Left ventricle myocardium inferior (tissue), 1 donor: ENCODE measurements around the gene TNFRSF1A. TPM values are rescaled to one million over a fixed set of nuclear protein-coding genes. Genes with fewer than 3 reads are reported as not detected.

ENCODE experiments used
- DNase-seq: peaks from one replicate; pipeline ENCODE4 v3.0.0-alpha.2; 2020
- H3K27ac ChIP-seq: fragments of 200-600 bp; replicated peaks from 2 replicates; pipeline ENCODE4 v1.8.0; 2021
- H3K27me3 ChIP-seq: fragments of 200-600 bp; 2 replicates; pipeline ENCODE4 v1.8.0; 2021; ENCODE audit warnings: low read depth
- H3K36me3 ChIP-seq: fragments of 200-600 bp; 2 replicates; pipeline ENCODE4 v1.8.0; 2021
- H3K4me1 ChIP-seq: fragments of 200-600 bp; 2 replicates; pipeline ENCODE4 v1.8.0; 2021
- H3K4me3 ChIP-seq: fragments of 200-600 bp; 2 replicates; pipeline ENCODE4 v1.8.0; 2021; ENCODE audit warnings: mild to moderate bottlenecking, moderate library complexity
- H3K9me3 ChIP-seq: fragments of 200-600 bp; replicated peaks from 2 replicates; pipeline ENCODE4 v1.8.0; 2021
- intact Hi-C: fragments of 100-400 bp; cut with micrococcal nuclease; formaldehyde crosslinking; loops from one replicate; pipeline ENCODE4 v1.11.0; 2022
- total RNA-seq: library from RNA; stranded (reverse); fragmentation: NEBNext Ultra II Directional; extraction: Animal tissue kit (Norgen Biotek cat#: 25700); gene quantifications from one replicate; pipeline ENCODE4 v1.2.1, GENCODE V29; 2021
- TF ChIP-seq, protein P1 (sequence below): fragments of 200-600 bp; IDR thresholded peaks from 2 replicates; pipeline ENCODE4 v1.8.0; 2021; ENCODE audit warnings: antibody characterized with exemption, mild to moderate bottlenecking, borderline replicate concordance
- donor health status: DM: no; HTN: yes; CAD: no; lungs with severe emphysema.

Gene TNFRSF1A
- total RNA-seq, 1 donor from 2014 or later, result 45.6 TPM

DNA sequence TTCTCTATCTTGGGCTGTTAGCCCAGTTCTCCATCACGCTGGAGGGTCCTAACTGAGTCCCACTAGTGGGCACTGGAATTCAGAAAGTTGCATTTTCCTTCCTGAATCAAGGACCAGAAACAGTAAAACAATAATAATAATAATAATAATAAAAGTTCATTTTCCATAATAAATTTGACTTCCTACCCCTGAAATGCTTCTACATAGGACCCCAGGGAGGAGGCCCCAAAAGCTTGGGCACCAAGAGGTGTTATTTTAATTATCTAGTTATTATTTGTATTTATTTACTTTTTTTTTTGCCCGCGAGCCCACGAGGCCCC lies 21.1 kb upstream of the TNFRSF1A start:
- Histone ChIP-seq H3K27ac (peak overlapping the region; percentile 94), H3K4me1 (peaks cover 17% of the 10 kb centered on the region), H3K27me3 (no peaks in the 10 kb centered on the region), H3K9me3 (no peaks in the 10 kb centered on the region), H3K36me3 (no peaks in the 10 kb centered on the region), H3K4me3 (peak overlapping the region; percentile 74)
- DNase-seq, result no peak
- TF ChIP-seq, protein P1, sequence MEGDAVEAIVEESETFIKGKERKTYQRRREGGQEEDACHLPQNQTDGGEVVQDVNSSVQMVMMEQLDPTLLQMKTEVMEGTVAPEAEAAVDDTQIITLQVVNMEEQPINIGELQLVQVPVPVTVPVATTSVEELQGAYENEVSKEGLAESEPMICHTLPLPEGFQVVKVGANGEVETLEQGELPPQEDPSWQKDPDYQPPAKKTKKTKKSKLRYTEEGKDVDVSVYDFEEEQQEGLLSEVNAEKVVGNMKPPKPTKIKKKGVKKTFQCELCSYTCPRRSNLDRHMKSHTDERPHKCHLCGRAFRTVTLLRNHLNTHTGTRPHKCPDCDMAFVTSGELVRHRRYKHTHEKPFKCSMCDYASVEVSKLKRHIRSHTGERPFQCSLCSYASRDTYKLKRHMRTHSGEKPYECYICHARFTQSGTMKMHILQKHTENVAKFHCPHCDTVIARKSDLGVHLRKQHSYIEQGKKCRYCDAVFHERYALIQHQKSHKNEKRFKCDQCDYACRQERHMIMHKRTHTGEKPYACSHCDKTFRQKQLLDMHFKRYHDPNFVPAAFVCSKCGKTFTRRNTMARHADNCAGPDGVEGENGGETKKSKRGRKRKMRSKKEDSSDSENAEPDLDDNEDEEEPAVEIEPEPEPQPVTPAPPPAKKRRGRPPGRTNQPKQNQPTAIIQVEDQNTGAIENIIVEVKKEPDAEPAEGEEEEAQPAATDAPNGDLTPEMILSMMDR, result no peak
- intact Hi-C loops, result no loop called here

DNA sequence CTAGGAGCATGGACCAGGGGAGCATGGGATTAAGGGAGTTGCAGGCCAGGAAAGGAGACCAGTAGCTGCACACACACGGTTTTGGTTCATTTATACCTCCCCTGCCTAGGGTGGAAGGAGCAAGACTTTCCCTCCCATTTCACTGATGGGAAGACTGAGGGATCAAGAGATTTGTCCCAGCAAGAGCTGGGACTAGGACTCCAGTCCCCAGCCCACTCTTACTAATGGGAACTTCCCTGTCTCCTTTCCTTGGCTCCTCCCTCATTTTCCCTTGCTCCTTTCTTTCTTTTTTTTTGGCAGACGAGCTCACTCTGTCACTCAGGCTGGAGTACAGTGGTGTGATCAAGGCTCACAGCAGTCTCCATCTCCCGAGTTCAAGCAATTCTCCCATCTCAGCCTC lies 20.5 kb upstream of the TNFRSF1A start:
- Histone ChIP-seq H3K4me1 (peaks cover 17% of the 10 kb centered on the region), H3K27me3 (no peaks in the 10 kb centered on the region), H3K4me3 (no peak overlapping the region), H3K9me3 (no peaks in the 10 kb centered on the region), H3K27ac (peak overlapping the region; percentile 94), H3K36me3 (no peaks in the 10 kb centered on the region)
- intact Hi-C loops, result no loop called here
- TF ChIP-seq, protein P1, result no peak
- DNase-seq, result no peak

DNA sequence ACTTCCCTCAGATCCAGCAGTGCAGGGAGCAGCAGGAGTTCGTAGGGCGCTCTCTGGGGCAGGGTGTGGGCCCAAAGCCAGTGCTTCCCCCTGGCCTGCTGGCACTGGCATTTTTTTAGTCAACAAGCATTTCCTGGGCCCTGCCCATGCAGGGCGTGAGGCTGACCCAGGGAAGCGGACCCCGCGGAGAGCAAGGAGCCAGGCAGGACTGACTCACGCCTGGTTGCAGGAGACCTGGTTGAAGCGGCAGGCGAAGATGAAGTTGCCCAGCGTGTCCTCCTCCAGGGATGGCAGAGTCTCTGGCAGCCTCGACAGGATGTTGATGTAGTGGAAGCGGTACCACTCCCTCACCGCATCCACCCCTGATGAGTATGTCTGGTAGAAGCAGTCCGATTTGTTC lies 20.0 kb upstream of the TNFRSF1A start:
- H3K4me3 ChIP-seq, result no peak overlapping the region
- no peaks in the 10 kb centered on the region for H3K36me3 ChIP-seq
- no peaks in the 10 kb centered on the region for H3K27me3 ChIP-seq
- DNase-seq, result peak; percentile 56
- intact Hi-C loops, result no loop called here
- no peaks in the 10 kb centered on the region for H3K9me3 ChIP-seq
- TF ChIP-seq, protein P1, result no peak
- peaks cover 17% of the 10 kb centered on the region for H3K4me1 ChIP-seq
- H3K27ac ChIP-seq, result peak overlapping the region; percentile 94

DNA sequence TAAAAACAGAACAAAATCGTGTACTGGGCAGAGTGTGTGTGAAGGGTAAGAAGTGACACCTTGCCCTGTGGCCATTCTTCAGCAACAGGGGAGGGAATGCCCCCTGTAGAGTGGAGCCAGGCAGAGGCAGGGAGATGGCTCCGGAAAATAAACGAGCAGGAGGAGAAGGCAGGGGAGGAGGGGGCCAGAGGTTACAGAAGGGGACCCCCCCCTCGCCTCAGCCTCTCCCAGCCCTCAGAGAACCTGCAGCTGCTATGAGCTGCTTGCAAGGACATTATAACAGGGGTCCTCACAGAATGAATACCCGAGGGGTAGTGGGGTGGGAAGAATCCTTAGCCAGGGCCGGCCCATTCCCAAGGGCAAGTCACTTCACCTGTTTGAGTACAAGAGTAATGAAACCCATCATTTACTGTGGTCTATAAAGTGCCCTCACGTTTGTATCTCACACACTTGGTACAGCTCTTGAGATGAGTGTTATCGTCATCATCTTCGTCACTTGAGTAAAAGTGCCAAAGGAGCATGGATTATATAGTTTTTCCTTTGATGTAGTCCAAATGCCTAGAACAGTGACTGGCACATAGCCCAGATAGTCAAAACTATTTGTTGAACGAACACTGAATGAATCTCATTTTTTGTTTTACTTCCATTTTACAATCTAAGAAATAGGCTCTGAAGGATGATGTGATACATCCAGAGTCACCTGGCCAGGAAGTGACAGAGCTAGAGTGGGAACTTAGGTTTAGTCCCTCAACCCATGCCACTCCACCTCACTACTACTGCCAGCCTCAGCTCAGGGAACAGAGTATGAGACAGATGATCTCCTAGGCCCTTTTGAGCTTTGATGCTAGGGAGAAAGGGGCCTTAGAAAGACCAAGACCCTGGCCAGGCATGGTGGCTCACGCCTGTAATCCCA lies 19.0 kb upstream of the TNFRSF1A start:
- no peak overlapping the region for H3K4me3 ChIP-seq
- no peaks in the 10 kb centered on the region for H3K9me3 ChIP-seq
- H3K36me3 ChIP-seq, result no peaks in the 10 kb centered on the region
- peak overlapping the region; percentile 94 for H3K27ac ChIP-seq
- no peaks in the 10 kb centered on the region for H3K27me3 ChIP-seq
- peaks cover 17% of the 10 kb centered on the region for H3K4me1 ChIP-seq
- DNase-seq, result no peak
- TF ChIP-seq, protein P1, result no peak
- intact Hi-C loops, result no loop called here

DNA sequence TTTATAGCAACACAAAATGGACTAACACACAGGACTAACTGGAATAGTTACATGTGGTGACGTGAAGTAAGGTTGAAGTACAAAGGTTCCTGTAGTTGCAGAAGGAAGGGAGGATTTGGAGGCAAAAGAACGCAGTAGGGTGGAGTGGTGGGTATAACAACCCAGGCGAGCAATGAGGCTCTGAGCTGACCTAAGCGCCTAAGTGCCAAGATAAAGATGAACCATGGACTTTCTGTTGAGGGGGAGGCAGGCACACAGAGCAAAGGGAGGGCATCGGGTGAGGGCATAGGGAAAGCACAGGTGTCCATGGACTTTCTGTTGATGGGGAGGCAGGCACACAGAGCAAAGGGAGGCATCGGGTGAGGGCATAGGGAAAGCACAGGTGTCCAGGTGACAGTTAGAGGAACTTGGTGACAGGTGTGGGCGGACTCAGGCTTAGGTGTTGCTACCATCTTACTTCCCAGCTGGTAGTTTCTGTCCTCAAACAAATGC lies 18.2 kb upstream of the TNFRSF1A start:
- TF ChIP-seq, protein P1, result no peak
- intact Hi-C loops, result no loop called here
- Histone ChIP-seq H3K27me3 (no peaks in the 10 kb centered on the region), H3K27ac (no peak overlapping the region), H3K9me3 (no peaks in the 10 kb centered on the region), H3K4me1 (peaks cover 17% of the 10 kb centered on the region), H3K4me3 (no peak overlapping the region), H3K36me3 (no peaks in the 10 kb centered on the region)
- DNase-seq, result no peak
